GM19455 (cell line): ENCODE measurements around the gene COA5.

Experiments used
- ATAC-seq: cut with Tn5 transposase; IDR thresholded peaks from one replicate; pipeline ENCODE4 v1.9.1; 2021; ENCODE audit not compliant: unreplicated experiment

Gene COA5

GRCh38 chr2:98554116-98554861 is 54.0 kb downstream of the COA5 start:
- no peak for ATAC-seq

GRCh38 chr2:98552499-98553179 is 55.7 kb downstream of the COA5 start:
- ATAC-seq, result no peak

GRCh38 chr2:98551316-98551715 is 57.0 kb downstream of the COA5 start:
- no peak for ATAC-seq

GRCh38 chr2:98550165-98550564 is 58.1 kb downstream of the COA5 start:
- no peak for ATAC-seq
